Testis (tissue), 2 donors: ENCODE results near the gene SLC34A1.

Experiments used
- CTCF ChIP-seq, 3 experiments: fragments of 450-650 bp in 2 of 3; fragments of 200-600 bp in 1 of 3; sonication (generic) in 1 of 3; IDR thresholded peaks; one replicate each; pipeline ENCODE4 v1.5.1; 2016 to 2019; ENCODE audit warnings: antibody characterized with exemption in 3 of 3, mild to moderate bottlenecking in 2 of 3, moderate library complexity in 1 of 3
- POLR2A ChIP-seq: fragments of 450-650 bp; IDR thresholded peaks from one replicate; pipeline ENCODE4 v1.6.1; 2017; ENCODE audit warnings: antibody characterized with exemption, mild to moderate bottlenecking, moderate library complexity

- TF ChIP-seq CTCF (IDR thresholded peaks at IDR 0.05) (no peak), POLR2A (no peak)
Observed at GRCh38 chr5:177430140-177430951, 46.1 kb downstream of the SLC34A1 start.
